ENCODE data around the gene UBASH3A.
"Not testable (repeated sequence)": the region's sequence is repeated elsewhere in the genome, so short reads cannot be mapped to it uniquely, and the experiment has no call there.

Gene UBASH3A

DNA sequence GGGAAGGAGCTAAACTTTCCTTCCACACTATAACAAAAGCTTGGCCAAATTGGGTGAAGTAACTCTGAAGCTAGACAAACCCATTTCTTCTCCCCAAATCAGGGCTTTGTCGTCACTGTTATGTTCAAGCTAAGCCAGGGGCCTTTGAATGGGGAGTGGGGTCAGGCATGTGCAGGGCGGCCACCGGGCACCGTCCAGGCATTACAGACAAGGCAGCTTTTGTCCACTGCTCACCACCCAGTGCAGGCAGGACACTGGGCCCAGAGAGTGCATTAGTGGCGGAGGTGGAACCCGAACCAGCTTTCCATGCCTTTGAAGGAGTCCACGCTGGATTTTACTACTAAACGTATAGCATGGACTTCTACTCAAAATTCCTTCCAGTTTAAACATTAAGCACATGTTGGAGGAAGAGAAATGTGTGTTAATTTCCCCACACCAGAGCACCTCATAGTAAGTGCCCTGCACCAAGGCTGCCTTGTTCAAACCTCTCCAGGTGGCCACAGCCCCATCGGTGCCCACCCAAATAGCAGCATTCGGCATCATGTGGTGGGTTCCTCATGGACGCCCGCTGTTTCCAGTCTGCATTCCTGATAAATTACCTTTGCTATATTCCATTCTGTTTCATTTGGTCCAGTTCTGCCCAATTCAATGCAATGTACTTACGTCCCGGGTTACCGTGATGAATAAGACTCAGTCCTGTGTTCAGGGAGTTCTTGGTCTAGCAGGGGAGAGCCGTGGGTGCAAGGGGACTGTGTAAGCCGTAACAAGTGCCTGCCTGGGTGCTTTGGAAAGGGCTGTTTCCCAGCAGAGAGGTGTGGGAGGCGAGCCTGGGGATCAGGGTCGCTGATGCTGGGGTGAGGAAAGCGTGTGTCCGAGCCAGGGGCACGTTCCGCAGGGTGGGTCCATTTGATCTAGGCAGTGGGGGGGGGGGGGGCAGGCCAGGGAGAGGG, 1.6 kb downstream of the UBASH3A start:
- H3K27ac ChIP-seq (ENCODE audit: low read length): no peak overlapping the region

DNA sequence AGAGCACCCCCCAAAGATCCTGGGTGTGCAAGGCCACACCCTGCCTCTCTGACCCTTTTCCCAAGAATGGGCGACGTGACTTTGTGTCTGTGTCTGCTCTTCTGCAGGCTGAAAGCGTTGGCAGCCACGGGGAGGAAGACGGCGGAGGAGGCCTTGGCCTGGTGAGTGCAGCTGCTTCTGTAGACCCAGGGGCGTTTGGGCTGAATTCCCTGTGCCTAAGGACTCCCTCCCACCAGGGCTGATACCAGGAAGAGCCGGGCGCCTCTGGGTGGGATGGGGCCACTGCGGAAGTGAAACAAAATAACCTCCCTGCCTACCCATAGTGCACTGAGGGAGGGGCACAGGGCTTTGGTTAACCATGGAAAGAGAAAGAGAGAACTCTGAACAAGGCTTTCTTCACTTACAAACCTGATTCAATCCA, 2.5 kb downstream of the UBASH3A start:
- H3K4me1 ChIP-seq (ENCODE audit: insufficient read depth, low read length): no peaks in the 10 kb centered on the region
- no peaks in the 10 kb centered on the region for H3K36me3 ChIP-seq (ENCODE audit: insufficient read depth, low read depth, low read length)
- H3K27me3 ChIP-seq (ENCODE audit: insufficient read depth, low read length): no peaks in the 10 kb centered on the region
- no peak overlapping the region for H3K9ac ChIP-seq (ENCODE audit: low read depth, low read length)
- H3K9me3 ChIP-seq (ENCODE audit: insufficient read depth, low read depth, low read length): no peaks in the 10 kb centered on the region
- H3K4me3 ChIP-seq (ENCODE audit: low read length): no peak overlapping the region
- no peak overlapping the region for H3K27ac ChIP-seq (ENCODE audit: low read length)

More for the DNA sequence above, 1.6 kb downstream of the UBASH3A start:
- H3K9ac ChIP-seq (ENCODE audit: low read depth, low read length): no peak overlapping the region
- H3K9me3 ChIP-seq (ENCODE audit: insufficient read depth, low read depth, low read length): no peaks in the 10 kb centered on the region
- no peaks in the 10 kb centered on the region for H3K36me3 ChIP-seq (ENCODE audit: insufficient read depth, low read depth, low read length)
- no peaks in the 10 kb centered on the region for H3K27me3 ChIP-seq (ENCODE audit: insufficient read depth, low read length)
- H3K4me3 ChIP-seq (ENCODE audit: low read length): no peak overlapping the region
- no peaks in the 10 kb centered on the region for H3K4me1 ChIP-seq (ENCODE audit: insufficient read depth, low read length)

DNA sequence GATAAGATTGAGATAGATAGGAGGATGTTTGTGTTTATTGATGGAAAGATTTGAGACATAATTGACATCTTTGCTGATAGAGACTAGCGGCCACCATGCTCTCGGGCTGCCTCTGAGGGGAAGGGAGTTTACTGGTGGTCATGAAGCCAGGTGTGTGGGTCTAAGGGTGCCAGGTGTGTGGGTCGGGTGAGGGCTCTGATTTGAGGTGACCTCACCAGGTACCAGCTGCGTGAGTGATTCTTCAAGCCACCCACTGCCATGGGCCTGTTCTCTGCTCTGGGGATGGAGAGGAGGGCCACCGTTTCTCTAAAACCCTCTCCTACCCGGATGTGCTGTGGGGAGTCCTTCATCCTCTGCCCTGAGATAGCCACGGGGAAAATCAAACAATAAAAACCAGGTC, 3.2 kb downstream of the UBASH3A start:
- Histone ChIP-seq H3K27me3 (ENCODE audit: insufficient read depth, low read length) (no peaks in the 10 kb centered on the region), H3K4me1 (ENCODE audit: insufficient read depth, low read length) (no peaks in the 10 kb centered on the region), H3K4me3 (ENCODE audit: low read length) (no peak overlapping the region), H3K9ac (ENCODE audit: low read depth, low read length) (no peak overlapping the region), H3K27ac (ENCODE audit: low read length) (no peak overlapping the region), H3K9me3 (ENCODE audit: insufficient read depth, low read depth, low read length) (no peaks in the 10 kb centered on the region), H3K36me3 (ENCODE audit: insufficient read depth, low read depth, low read length) (no peaks in the 10 kb centered on the region)

- Histone ChIP-seq H3K4me3 (ENCODE audit: low read length) (no peak overlapping the region), H3K36me3 (ENCODE audit: insufficient read depth, low read depth, low read length) (no peaks in the 10 kb centered on the region), H3K9ac (ENCODE audit: low read depth, low read length) (no peak overlapping the region), H3K27me3 (ENCODE audit: insufficient read depth, low read length) (no peaks in the 10 kb centered on the region), H3K27ac (ENCODE audit: low read length) (no peak overlapping the region), H3K9me3 (ENCODE audit: insufficient read depth, low read depth, low read length) (no peaks in the 10 kb centered on the region), H3K4me1 (ENCODE audit: insufficient read depth, low read length) (no peaks in the 10 kb centered on the region)
Measured at GRCh38 chr21:42407476-42407875, 3.8 kb downstream of the UBASH3A start.

GRCh38 chr21:42408718-42409117, 5.0 kb downstream of the UBASH3A start:
- not testable (repeated sequence) for H3K36me3 ChIP-seq (ENCODE audit: insufficient read depth, low read depth, low read length); H3K4me3 ChIP-seq (ENCODE audit: low read length); H3K4me1 ChIP-seq (ENCODE audit: insufficient read depth, low read length); H3K9ac ChIP-seq (ENCODE audit: low read depth, low read length); H3K27me3 ChIP-seq (ENCODE audit: insufficient read depth, low read length); H3K9me3 ChIP-seq (ENCODE audit: insufficient read depth, low read depth, low read length); H3K27ac ChIP-seq (ENCODE audit: low read length)

DNA sequence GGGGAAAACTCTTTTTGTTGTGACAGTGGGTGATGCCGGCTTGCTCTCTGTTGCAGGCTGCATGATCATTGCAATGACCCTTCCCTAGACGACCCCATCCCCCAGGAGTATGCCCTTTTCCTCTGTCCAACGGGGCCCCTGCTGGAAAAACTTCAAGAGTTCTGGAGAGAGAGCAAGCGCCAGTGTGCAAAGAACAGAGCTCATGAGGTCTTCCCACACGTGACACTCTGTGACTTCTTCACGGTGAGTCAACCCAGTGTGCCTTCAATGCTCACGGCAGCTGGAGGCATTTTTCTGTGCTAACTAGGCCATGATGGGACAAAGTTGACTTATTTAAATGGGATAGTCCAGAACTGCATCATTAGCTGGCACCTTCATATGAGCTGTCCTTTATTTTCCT, 5.7 kb downstream of the UBASH3A start:
- Histone ChIP-seq H3K36me3 (ENCODE audit: insufficient read depth, low read depth, low read length) (no peaks in the 10 kb centered on the region), H3K27me3 (ENCODE audit: insufficient read depth, low read length) (no peaks in the 10 kb centered on the region), H3K4me3 (ENCODE audit: low read length) (no peak overlapping the region), H3K9ac (ENCODE audit: low read depth, low read length) (no peak overlapping the region), H3K27ac (ENCODE audit: low read length) (no peak overlapping the region), H3K4me1 (ENCODE audit: insufficient read depth, low read length) (no peaks in the 10 kb centered on the region), H3K9me3 (ENCODE audit: insufficient read depth, low read depth, low read length) (no peaks in the 10 kb centered on the region)

- no peaks in the 10 kb centered on the region for H3K36me3 ChIP-seq (ENCODE audit: insufficient read depth, low read depth, low read length)
- peaks cover 4% of the 10 kb centered on the region; the same call in 1 of the 2 replicates for H3K4me1 ChIP-seq (ENCODE audit: insufficient read depth, low read length)
- H3K9ac ChIP-seq (ENCODE audit: low read depth, low read length): no peak overlapping the region
- no peak overlapping the region for H3K4me3 ChIP-seq (ENCODE audit: low read length)
- H3K9me3 ChIP-seq (ENCODE audit: insufficient read depth, low read depth, low read length): no peaks in the 10 kb centered on the region
- H3K27ac ChIP-seq (ENCODE audit: low read length): no peak overlapping the region
- H3K27me3 ChIP-seq (ENCODE audit: insufficient read depth, low read length): no peaks in the 10 kb centered on the region
Measured at GRCh38 chr21:42411197-42411869, 7.6 kb downstream of the UBASH3A start.

DNA sequence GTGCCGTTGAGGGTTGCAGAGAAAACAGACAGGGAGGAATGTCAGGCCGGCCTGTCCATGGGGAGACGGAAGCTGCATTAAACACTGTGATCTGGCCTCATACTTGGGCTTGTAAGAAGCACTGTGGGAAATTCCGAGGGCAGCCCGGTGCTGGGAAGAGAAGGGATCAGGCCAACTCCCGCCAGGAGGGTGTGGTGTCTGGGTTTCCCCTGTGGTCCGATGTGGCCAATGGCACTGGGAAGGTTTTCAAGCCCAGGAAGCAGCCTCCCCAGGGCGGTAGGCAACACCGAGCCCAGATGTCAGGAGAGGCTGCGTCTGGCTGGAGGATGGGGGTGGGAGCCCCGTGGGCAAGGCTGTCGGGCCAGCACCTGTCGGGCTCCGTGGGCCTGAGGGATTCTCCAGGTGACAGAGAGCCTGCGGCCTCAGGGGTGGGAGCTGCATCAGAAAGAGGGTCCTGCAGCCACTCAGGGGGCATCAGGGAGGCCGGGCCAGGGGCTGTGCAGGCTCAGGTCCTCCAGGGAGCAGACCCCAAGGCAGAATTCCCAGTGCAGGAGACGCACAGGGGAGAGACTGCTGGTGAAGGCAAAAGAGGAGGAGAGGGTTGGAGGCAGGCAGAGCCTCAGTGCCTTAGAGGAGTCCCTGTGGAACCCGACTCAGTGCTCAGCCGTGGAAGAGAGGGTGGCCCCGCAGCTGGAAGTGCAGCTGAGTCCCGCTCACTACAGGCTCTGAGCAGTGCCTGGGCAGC, 8.4 kb downstream of the UBASH3A start:
- Histone ChIP-seq H3K27ac (ENCODE audit: low read length) (no peak overlapping the region), H3K9me3 (ENCODE audit: insufficient read depth, low read depth, low read length) (no peaks in the 10 kb centered on the region)

DNA sequence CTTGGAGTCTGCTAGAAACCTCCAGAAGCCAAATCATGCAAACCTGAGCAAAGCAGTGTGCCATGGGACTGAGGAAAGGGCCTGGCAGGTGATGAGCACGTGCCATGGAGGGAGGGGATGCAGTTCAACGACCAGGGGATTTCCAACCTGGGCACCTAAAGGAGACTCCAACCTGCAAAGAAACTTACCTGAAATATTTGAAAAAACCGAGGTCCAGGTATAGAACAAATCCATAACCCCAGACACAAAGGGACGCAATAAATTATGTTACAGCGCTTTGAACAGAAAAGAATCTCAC, 8.9 kb downstream of the UBASH3A start:
- no peak overlapping the region for H3K27ac ChIP-seq (ENCODE audit: low read length)
- no peak overlapping the region for H3K4me3 ChIP-seq (ENCODE audit: low read length)
- no peak overlapping the region for H3K9ac ChIP-seq (ENCODE audit: low read depth, low read length)
- H3K9me3 ChIP-seq (ENCODE audit: insufficient read depth, low read depth, low read length): no peaks in the 10 kb centered on the region
- no peaks in the 10 kb centered on the region for H3K27me3 ChIP-seq (ENCODE audit: insufficient read depth, low read length)
- H3K4me1 ChIP-seq (ENCODE audit: insufficient read depth, low read length): peaks cover 4% of the 10 kb centered on the region; the same call in 1 of the 2 replicates
- H3K36me3 ChIP-seq (ENCODE audit: insufficient read depth, low read depth, low read length): no peaks in the 10 kb centered on the region

More for the DNA sequence above, 8.4 kb downstream of the UBASH3A start:
- no peaks in the 10 kb centered on the region for H3K36me3 ChIP-seq (ENCODE audit: insufficient read depth, low read depth, low read length)
- no peak overlapping the region for H3K4me3 ChIP-seq (ENCODE audit: low read length)
- no peak overlapping the region for H3K9ac ChIP-seq (ENCODE audit: low read depth, low read length)
- no peaks in the 10 kb centered on the region for H3K27me3 ChIP-seq (ENCODE audit: insufficient read depth, low read length)
- H3K4me1 ChIP-seq (ENCODE audit: insufficient read depth, low read length): peaks cover 4% of the 10 kb centered on the region; the same call in 1 of the 2 replicates

GRCh38 chr21:42413093-42413492, 9.4 kb downstream of the UBASH3A start:
- peaks cover 4% of the 10 kb centered on the region; the same call in 1 of the 2 replicates for H3K4me1 ChIP-seq (ENCODE audit: insufficient read depth, low read length)
- no peaks in the 10 kb centered on the region for H3K36me3 ChIP-seq (ENCODE audit: insufficient read depth, low read depth, low read length)
- H3K27ac ChIP-seq (ENCODE audit: low read length): no peak overlapping the region
- no peaks in the 10 kb centered on the region for H3K9me3 ChIP-seq (ENCODE audit: insufficient read depth, low read depth, low read length)
- H3K27me3 ChIP-seq (ENCODE audit: insufficient read depth, low read length): no peaks in the 10 kb centered on the region
- H3K9ac ChIP-seq (ENCODE audit: low read depth, low read length): no peak overlapping the region
- no peak overlapping the region for H3K4me3 ChIP-seq (ENCODE audit: low read length)

GRCh38 chr21:42413500-42413899, 9.8 kb downstream of the UBASH3A start:
- H3K27ac ChIP-seq (ENCODE audit: low read length): no peak overlapping the region

More at GRCh38 chr21:42413500-42413899, 9.8 kb downstream of the UBASH3A start:
- Histone ChIP-seq H3K9ac (ENCODE audit: low read depth, low read length) (no peak overlapping the region), H3K27me3 (ENCODE audit: insufficient read depth, low read length) (no peaks in the 10 kb centered on the region), H3K36me3 (ENCODE audit: insufficient read depth, low read depth, low read length) (no peaks in the 10 kb centered on the region), H3K4me3 (ENCODE audit: low read length) (no peak overlapping the region), H3K4me1 (ENCODE audit: insufficient read depth, low read length) (peaks cover 4% of the 10 kb centered on the region; the same call in 1 of the 2 replicates), H3K9me3 (ENCODE audit: insufficient read depth, low read depth, low read length) (no peaks in the 10 kb centered on the region)

All from iPS-20b (cell line).